Smooth muscle cell of the brain vasculature (primary cell): ENCODE measurements around the gene CLTCL1.

ENCODE experiments used
- DNase-seq: peaks from one replicate; pipeline ENCODE4 v3.0.0-alpha.2; 2012; ENCODE audit warnings: low read depth, low spot score

The CLTCL1 gene

DNA sequence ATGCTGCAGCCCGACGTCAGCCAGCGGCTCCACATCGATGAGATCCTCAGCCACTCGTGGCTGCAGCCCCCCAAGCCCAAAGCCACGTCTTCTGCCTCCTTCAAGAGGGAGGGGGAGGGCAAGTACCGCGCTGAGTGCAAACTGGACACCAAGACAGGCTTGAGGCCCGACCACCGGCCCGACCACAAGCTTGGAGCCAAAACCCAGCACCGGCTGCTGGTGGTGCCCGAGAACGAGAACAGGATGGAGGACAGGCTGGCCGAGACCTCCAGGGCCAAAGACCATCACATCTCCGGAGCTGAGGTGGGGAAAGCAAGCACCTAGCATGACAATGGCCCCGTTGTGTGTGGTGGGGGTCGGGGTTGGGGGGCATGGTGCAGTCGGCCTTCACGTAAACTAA lies 159.4 kb downstream of the CLTCL1 start:
- DNase-seq: no peak

DNA sequence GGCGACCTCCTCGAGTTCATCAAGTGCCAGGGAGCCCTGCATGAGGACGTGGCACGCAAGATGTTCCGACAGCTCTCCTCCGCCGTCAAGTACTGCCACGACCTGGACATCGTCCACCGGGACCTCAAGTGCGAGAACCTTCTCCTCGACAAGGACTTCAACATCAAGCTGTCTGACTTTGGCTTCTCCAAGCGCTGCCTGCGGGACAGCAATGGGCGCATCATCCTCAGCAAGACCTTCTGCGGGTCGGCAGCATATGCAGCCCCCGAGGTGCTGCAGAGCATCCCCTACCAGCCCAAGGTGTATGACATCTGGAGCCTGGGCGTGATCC lies 159.9 kb downstream of the CLTCL1 start:
- DNase-seq: no peak

DNA sequence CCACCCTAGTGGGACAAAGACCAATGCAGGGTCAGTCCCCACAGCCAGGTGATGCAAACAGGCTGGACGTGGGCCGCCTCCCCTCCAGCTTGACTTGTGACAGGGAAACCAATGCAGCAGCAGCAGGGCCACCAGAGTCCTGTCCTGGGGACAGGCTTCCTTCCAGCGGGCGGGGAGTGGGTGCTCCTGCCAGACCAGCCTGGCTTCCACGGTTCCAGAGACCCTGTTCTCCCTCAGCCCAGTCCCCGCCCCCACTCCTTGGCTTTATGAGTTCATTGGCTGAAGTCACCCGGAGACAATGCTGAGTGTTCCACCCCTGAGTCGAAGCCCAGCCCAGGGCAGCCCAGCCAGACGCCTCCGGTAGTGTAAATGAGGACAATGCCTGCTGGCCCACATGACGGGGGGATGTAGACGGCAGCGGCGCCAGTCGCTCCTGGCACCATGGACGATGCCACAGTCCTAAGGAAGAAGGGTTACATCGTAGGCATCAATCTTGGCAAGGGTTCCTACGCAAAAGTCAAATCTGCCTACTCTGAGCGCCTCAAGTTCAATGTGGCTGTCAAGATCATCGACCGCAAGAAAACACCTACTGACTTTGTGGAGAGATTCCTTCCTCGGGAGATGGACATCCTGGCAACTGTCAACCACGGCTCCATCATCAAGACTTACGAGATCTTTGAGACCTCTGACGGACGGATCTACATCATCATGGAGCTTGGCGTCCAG lies 160.4 kb downstream of the CLTCL1 start, which contains the start of gene TSSK2:
Gene TSSK2 (plus strand): TSS at position 350 of the 726 bp plus-strand sequence. CDS start 92 bp downstream, at position 442.
- no peak for DNase-seq

DNA sequence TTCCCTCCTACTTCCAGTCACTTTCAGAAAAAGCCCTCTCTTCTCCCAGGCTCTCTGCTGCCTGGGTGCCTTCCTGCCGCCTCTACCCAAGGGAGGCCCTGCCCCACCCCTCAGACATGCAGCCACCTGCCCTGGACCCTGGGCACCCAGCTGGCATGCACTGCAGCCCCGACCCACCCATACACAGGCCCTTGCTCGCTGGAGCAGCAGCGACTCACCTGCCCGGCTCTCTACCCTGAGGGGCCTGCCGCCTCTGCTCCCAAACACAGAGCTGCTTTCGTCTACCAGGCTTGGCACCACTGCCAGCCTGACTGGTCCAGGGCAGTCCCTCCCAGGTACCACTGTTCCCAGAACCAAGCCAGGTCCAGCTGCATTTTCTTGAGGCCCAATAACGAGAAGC lies 161.6 kb downstream of the CLTCL1 start:
- DNase-seq: no peak
